ENCODE results near the gene SEC22C.

SEC22C gene

DNA sequence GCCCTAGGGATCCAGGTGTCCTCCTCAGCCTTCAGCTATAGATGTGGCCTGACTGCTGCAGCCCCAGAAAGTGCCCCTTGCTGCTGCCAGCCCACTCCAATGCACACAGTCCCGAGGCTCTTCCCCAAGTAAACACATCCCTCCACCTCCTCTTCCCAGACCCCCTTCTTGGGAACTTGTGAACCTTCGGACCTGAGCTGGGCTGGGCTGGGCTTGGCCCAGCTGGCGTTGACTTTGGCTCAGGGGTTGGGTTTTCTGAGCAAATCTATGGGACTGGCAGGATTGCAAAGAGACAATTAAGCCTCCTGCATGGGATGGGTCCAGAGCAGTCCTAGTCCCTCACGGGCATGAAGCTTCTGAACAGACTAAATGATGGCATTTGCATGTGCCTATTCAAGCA lies 64.7 kb downstream of the SEC22C start:
- Mint-ChIP-seq H3K9me3 (ENCODE audit: low read depth) (no peaks in the 10 kb centered on the region), H3K36me3 (peaks cover 14% of the 10 kb centered on the region), H3K27me3 (no peaks in the 10 kb centered on the region), H3K4me3 (no peak overlapping the region), H3K4me1 (ENCODE audit: low read depth) (peaks cover 30% of the 10 kb centered on the region), H3K27ac (no peak overlapping the region)

DNA sequence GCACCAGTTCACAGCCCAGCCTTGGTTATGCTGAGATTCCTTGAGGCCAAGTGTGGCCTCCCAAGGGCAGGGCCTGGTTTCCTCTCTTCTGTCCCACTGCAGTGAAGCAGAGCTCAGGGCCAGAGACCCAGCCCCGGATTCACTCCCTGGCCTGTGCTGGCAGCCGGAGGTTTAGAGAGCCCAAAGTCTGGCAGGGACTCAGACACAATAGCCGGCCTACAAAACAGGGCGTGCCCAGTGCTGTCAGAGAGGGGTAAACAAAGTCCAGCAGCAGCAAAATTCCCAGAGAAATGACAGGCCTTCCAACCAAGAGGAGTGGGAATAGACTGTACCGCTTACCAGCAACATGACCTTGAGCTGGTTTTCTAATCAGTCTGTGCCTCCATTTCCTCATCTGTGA lies 65.3 kb downstream of the SEC22C start:
- Mint-ChIP-seq H3K36me3 (peaks cover 14% of the 10 kb centered on the region), H3K27ac (no peak overlapping the region), H3K9me3 (ENCODE audit: low read depth) (no peaks in the 10 kb centered on the region), H3K4me3 (no peak overlapping the region), H3K4me1 (ENCODE audit: low read depth) (peaks cover 37% of the 10 kb centered on the region), H3K27me3 (no peaks in the 10 kb centered on the region)

DNA sequence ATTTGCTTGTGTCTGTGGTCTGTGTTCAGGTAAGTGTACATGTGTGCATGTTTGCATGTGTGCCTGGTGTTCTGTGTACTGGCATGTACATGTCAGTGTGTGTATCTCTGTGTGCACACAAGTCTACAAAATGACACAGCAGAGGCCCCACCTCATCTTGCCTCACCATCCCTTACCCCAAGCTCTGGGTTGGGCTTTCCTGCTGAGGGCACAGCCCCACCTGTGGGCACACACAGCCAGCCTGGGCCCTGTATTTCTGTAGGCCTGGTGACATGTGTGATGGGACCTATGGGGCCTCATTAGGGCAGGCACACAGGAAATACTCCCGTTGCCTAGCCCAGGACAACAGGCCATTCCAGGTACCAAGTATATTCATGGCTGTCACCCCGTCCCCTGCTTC lies 65.8 kb downstream of the SEC22C start:
- Mint-ChIP-seq H3K4me3 (no peak overlapping the region), H3K4me1 (ENCODE audit: low read depth) (peaks cover 37% of the 10 kb centered on the region), H3K27me3 (no peaks in the 10 kb centered on the region), H3K9me3 (ENCODE audit: low read depth) (no peaks in the 10 kb centered on the region), H3K27ac (peak overlapping the region; percentile 4), H3K36me3 (peaks cover 9% of the 10 kb centered on the region)

DNA sequence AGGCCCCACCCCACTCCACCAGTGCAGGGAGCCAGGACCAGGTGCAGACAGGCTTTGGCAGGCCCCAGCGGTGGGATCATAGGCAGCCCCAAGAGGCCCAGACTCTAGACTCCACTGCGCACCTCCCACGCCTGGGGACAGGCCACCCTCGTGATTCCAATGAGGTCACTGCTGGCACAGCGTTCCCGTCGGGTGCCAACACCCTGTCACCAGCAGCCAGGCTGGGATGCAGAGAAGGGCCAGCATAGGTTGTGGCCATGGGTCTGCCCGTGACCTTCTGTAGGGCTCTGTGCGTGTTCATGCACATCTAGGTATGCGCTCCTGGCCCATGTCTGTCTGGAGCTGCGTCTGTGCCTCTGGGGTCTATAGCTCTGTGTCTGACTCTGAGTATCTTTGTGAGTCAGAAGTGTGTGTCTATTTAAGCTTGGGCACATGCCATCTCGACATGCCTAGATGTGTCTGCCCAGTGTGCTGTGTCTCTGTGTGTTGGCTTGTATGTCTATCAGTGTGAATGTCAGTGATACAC lies 66.3 kb downstream of the SEC22C start:
- Mint-ChIP-seq H3K9me3 (ENCODE audit: low read depth) (no peaks in the 10 kb centered on the region), H3K4me1 (ENCODE audit: low read depth) (peaks cover 37% of the 10 kb centered on the region), H3K36me3 (peaks cover 8% of the 10 kb centered on the region), H3K27me3 (no peaks in the 10 kb centered on the region), H3K27ac (peak overlapping the region; percentile 4), H3K4me3 (no peak overlapping the region)

DNA sequence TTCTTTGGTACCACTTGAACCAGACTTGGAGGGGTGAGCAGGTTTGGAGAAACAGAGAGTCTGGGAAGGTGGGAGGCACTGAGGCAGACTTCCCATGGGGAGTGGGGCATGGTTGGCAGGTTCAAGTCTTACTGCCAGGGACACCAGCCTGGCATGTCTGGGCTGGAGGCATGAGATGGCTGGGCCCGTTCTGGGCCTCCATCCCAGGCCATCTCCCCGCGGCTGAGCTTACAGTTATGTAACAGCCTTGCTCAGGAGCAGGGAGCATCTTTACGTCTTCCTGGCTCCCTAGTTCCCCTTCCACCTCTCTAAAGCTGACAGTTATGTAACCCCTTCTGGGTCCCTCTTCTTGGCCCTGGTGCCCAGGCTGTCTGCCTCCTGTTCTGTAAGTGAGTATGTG lies 66.9 kb downstream of the SEC22C start:
- no peaks in the 10 kb centered on the region for H3K9me3 Mint-ChIP-seq (ENCODE audit: low read depth)
- H3K27me3 Mint-ChIP-seq, result no peaks in the 10 kb centered on the region
- H3K4me1 Mint-ChIP-seq (ENCODE audit: low read depth), result peaks cover 37% of the 10 kb centered on the region

DNA sequence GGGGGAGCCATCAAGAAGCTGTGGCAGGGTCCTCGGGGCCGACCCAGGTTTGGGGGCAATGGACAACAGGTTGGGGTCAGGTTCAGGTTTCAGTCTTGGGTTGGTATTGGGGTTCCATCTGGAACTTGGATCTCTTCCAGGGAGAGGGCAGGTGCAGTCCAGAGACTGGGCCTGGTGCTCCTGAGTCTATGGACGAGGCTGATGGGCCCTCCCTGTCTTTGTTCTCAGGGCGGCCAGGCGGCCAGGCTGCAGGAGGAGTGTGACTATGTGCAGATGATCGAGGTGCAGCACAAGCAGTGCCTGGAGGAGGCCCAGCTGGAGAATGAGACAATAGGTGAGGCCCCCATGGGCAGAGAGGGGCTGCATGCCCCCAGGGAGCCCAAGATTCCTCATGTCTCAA lies 68.2 kb downstream of the SEC22C start:
- no peaks in the 10 kb centered on the region for H3K27me3 Mint-ChIP-seq

More for the DNA sequence above, 66.9 kb downstream of the SEC22C start:
- no peak overlapping the region for H3K4me3 Mint-ChIP-seq
- H3K27ac Mint-ChIP-seq, result peak overlapping the region; percentile 41
- peaks cover 8% of the 10 kb centered on the region for H3K36me3 Mint-ChIP-seq

DNA sequence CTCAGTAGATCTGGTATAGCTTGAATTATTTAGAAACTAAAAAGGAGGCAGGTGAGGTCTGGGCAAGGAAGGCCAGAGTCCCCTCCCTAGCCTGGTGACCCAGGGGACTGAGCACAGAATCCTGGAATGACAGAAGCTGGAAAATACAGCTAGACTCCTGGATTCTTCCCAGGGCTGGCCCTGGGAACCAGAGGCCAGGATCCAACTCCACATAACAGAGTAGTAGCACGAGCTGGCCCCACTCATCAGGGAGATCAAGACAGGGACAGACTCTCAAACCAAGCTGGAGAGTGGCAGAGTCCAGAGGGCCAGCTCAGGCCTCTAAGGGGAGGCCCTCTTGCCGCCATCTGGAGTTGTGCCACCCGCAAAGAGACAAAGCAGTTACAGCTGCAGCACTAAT lies 68.6 kb downstream of the SEC22C start:
- H3K27me3 Mint-ChIP-seq, result no peaks in the 10 kb centered on the region
- peaks cover 38% of the 10 kb centered on the region for H3K4me1 Mint-ChIP-seq (ENCODE audit: low read depth)
- H3K9me3 Mint-ChIP-seq (ENCODE audit: low read depth), result no peaks in the 10 kb centered on the region
- peaks cover 2% of the 10 kb centered on the region for H3K36me3 Mint-ChIP-seq
- peak overlapping the region; percentile 28 for H3K27ac Mint-ChIP-seq
- no peak overlapping the region for H3K4me3 Mint-ChIP-seq

More for the DNA sequence above, 68.2 kb downstream of the SEC22C start:
- Mint-ChIP-seq H3K4me3 (no peak overlapping the region), H3K9me3 (ENCODE audit: low read depth) (no peaks in the 10 kb centered on the region), H3K36me3 (peaks cover 2% of the 10 kb centered on the region), H3K4me1 (ENCODE audit: low read depth) (peaks cover 35% of the 10 kb centered on the region), H3K27ac (peak overlapping the region; percentile 5)

DNA sequence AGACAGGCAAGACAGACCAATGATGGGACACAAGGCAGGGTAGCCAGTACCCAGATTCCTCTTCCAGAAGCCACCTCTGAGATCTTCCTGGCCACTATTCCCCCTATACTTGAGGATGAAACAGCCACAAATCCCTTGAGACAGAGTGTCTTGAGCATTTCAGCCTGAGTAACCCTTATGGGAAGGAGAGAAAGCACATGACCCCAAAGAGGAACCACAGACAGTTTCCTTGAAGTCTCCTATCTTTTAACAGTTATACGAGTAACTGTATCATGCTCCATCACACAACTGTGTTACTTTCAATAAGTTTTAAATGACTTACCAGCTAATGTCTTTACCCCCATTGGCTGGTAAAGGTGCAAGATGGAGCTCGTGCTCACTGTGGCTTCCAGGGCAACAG lies 70.0 kb downstream of the SEC22C start:
- Mint-ChIP-seq H3K27ac (no peak overlapping the region), H3K27me3 (no peaks in the 10 kb centered on the region), H3K4me1 (ENCODE audit: low read depth) (peaks cover 51% of the 10 kb centered on the region), H3K36me3 (peaks cover 2% of the 10 kb centered on the region), H3K9me3 (ENCODE audit: low read depth) (no peaks in the 10 kb centered on the region), H3K4me3 (no peak overlapping the region)

DNA sequence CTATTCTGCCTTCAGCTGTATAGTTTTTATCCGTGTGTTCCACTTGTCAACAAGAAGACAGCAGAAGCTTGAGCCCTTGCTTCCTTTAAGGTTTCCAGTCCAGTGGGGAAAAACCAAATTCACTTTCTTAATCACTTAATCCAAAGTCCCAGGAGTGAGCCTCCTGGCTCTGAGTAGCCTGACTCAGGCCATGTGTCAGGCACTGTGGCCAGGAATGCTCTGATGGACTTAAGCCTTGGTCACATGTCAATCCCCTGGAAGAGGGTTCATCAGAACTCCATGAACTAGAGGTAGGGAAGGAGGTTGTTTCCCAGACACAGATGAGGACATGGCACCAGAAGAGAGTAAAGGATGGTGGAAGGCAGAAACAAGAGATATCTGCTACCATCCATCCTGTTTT lies 70.6 kb downstream of the SEC22C start:
- H3K27ac Mint-ChIP-seq, result no peak overlapping the region
- H3K4me1 Mint-ChIP-seq (ENCODE audit: low read depth), result peaks cover 57% of the 10 kb centered on the region
- no peaks in the 10 kb centered on the region for H3K27me3 Mint-ChIP-seq
- peaks cover 2% of the 10 kb centered on the region for H3K36me3 Mint-ChIP-seq
- no peak overlapping the region for H3K4me3 Mint-ChIP-seq
- H3K9me3 Mint-ChIP-seq (ENCODE audit: low read depth), result no peaks in the 10 kb centered on the region

DNA sequence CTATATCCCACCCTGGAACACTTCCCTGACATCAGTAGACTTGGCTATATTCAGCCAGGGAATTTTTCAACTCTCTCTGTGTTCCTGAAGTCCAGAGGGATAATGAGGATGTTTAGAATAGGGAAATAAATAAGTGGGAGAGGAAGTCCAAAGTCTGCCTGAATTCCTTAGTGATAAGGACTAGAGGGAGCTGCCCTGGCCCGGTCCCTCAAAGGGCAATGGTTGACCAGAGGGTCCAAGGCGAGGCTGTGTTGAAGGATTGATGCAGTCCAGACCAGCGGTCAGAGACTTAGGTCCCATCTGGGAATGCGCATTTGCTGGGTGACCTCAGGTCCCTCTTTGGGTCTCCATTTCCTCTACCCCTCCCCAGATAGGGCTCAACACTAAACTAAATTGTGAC lies 71.4 kb downstream of the SEC22C start:
- Mint-ChIP-seq H3K27ac (no peak overlapping the region), H3K4me3 (peak overlapping the region; percentile 2), H3K4me1 (ENCODE audit: low read depth) (peaks cover 59% of the 10 kb centered on the region), H3K27me3 (no peaks in the 10 kb centered on the region), H3K36me3 (peaks cover 2% of the 10 kb centered on the region), H3K9me3 (ENCODE audit: low read depth) (no peaks in the 10 kb centered on the region)

DNA sequence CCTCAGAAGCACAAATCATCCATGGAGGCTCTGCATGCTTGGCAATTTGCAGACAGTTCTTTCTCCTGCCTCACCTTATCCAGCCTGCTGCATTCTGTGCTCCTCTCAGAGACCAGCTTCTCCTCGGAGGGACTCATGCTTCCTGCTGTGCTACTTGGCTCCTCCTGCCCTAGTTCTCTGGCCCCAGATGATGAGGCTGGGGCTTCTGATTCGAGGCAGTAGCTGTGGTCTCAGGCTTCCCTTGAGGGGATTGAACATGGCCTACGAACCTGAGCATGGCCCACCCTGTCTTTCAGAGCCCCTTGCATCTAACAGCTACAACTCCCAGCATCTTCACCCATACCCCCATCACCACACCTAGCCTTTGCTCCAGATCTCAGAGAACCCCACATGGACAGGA lies 72.7 kb downstream of the SEC22C start:
- H3K4me3 Mint-ChIP-seq, result no peak overlapping the region
- peaks cover 66% of the 10 kb centered on the region for H3K4me1 Mint-ChIP-seq (ENCODE audit: low read depth)
- no peaks in the 10 kb centered on the region for H3K36me3 Mint-ChIP-seq
- H3K9me3 Mint-ChIP-seq (ENCODE audit: low read depth), result no peaks in the 10 kb centered on the region
- H3K27ac Mint-ChIP-seq, result no peak overlapping the region
- no peaks in the 10 kb centered on the region for H3K27me3 Mint-ChIP-seq

DNA sequence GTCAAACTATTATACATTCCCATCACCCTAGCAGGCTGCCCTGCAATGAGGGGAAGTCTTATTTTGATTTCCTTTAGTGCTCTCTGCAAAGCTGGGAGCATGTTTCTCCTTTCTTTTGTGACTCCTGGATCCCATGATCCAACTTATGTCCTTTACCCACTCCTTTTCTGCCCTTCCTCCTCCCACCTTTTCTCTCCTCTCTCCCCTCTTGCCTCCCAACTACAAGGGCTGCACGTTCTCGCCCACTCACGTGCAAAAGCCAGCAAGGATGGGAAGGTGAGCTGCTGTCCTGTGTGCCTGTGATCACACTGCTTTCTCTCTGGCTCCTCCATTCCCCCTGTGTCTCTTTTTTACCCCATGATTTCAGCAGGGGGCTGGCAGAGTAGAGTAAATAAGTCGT lies 73.2 kb downstream of the SEC22C start:
- H3K4me3 Mint-ChIP-seq, result peak overlapping the region; percentile 20
- peaks cover 70% of the 10 kb centered on the region for H3K4me1 Mint-ChIP-seq (ENCODE audit: low read depth)
- no peaks in the 10 kb centered on the region for H3K27me3 Mint-ChIP-seq
- H3K36me3 Mint-ChIP-seq, result no peaks in the 10 kb centered on the region
- peak overlapping the region; percentile 17 for H3K27ac Mint-ChIP-seq
- no peaks in the 10 kb centered on the region for H3K9me3 Mint-ChIP-seq (ENCODE audit: low read depth)

DNA sequence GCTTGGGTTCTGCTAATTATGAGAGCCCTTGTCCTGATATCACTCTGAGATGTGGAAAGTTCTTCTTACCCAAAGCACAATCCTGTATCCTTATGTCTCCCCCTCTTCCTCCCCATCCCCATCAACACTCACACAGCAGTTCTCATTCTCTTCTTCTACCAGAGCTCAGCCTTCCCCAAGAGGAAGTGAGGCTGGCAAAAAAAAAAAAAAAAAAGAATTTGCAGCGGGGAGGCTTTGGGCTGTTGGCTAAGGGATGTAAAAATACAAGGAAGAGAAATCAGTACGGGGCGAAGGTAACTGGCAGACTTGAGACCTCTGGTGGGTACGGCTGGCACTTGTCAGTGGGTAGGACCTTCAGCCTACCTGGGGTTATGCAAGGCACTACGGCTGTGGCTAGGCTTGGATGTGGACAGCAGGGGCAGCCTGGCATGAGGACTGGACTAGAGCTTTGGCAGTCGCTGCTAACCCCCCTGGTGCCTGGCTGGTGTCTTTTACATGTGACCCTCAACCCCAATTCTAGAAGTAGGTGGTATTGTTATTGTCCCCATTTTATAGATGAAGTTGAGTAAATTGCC lies 73.9 kb downstream of the SEC22C start:
- peak overlapping the region; percentile 44 for H3K4me3 Mint-ChIP-seq
- no peaks in the 10 kb centered on the region for H3K27me3 Mint-ChIP-seq
- peak overlapping the region; percentile 29 for H3K27ac Mint-ChIP-seq
- H3K9me3 Mint-ChIP-seq (ENCODE audit: low read depth), result no peaks in the 10 kb centered on the region
- H3K36me3 Mint-ChIP-seq, result no peaks in the 10 kb centered on the region
- H3K4me1 Mint-ChIP-seq (ENCODE audit: low read depth), result peaks cover 77% of the 10 kb centered on the region

DNA sequence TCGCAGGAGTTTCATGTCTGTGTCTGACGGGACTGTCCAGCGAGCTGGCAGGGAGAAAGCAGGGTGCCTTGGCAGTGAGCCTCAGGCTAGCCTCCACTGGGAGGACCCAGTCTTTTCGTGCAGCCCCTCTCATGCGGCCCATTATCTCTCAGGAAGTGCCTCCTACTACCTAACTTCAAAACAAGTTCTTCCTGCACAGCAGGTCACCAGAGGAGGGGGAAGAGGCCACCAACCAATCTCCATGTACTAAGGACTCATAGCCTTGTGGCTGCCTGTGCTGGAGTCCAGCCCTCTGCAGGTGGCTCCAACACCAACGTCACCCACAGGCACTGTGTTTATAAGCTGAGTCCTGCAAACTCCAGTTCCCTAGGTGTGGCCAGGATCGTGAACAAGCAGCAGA lies 74.5 kb downstream of the SEC22C start:
- Mint-ChIP-seq H3K4me1 (ENCODE audit: low read depth) (peaks cover 79% of the 10 kb centered on the region), H3K9me3 (ENCODE audit: low read depth) (no peaks in the 10 kb centered on the region), H3K4me3 (peak overlapping the region; percentile 47), H3K27me3 (no peaks in the 10 kb centered on the region), H3K27ac (peak overlapping the region; percentile 74), H3K36me3 (no peaks in the 10 kb centered on the region)

DNA sequence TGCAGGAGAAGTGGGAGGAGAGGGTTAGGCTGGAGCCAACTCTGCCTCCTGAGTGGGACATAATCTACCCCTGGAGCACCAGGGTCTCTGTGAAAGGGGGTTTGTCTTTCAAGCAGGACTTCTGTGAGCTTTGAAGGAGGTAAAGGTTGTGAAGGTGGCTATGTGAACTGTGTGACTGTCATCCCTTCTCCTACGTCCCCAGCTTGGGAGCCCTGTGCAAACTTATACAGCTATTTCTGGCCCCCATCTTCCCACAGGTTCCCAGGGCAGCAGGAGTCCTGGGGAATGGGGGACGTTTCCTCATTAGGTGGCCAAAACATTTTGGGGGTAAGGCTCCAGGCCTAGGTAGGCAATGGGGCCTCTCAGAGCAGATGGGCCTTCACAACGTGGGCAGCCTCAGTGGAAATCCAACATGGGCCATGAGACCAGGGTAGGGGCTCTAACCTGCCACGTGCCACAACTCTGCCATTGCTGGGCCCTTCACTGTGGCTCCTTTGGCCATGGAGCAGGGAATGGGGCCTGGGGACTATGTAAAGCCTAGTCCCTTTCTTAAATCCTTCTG lies 75.8 kb downstream of the SEC22C start:
- H3K4me1 Mint-ChIP-seq (ENCODE audit: low read depth), result peaks cover 74% of the 10 kb centered on the region

More for the DNA sequence above, 75.8 kb downstream of the SEC22C start:
- H3K27ac Mint-ChIP-seq, result peak overlapping the region; percentile 66
- H3K27me3 Mint-ChIP-seq, result peaks cover 2% of the 10 kb centered on the region
- H3K9me3 Mint-ChIP-seq (ENCODE audit: low read depth), result no peaks in the 10 kb centered on the region
- no peak overlapping the region for H3K4me3 Mint-ChIP-seq
- no peaks in the 10 kb centered on the region for H3K36me3 Mint-ChIP-seq

Measured in activated naive CD8-positive, alpha-beta T cell (primary cell).